ENCODE measurements around the gene POLR3G. TPM values are rescaled to one million over a fixed set of nuclear protein-coding genes. Genes with fewer than 3 reads are reported as not detected.
A peak's percentile ranks its signal among the peaks of the same experiment; 100 is the strongest.

Gene POLR3G
- total RNA-seq, 1 experiment from 2014 or later: 49.6 TPM

- H3K9me3 ChIP-seq: no peaks in the 10 kb centered on the region
- DNase-seq: peak; percentile 5
Measured at GRCh38 chr5:90483206-90483605, 8.5 kb downstream of the POLR3G start.

GRCh38 chr5:90484540-90484939, 9.9 kb downstream of the POLR3G start:
- no peak for DNase-seq
- Histone ChIP-seq H3K36me3 (peaks cover 17% of the 10 kb centered on the region), H3K9me3 (no peaks in the 10 kb centered on the region), H3K4me3 (no peak overlapping the region), H3K27me3 (no peaks in the 10 kb centered on the region)

More at GRCh38 chr5:90483206-90483605, 8.5 kb downstream of the POLR3G start:
- H3K4me3 ChIP-seq: no peak overlapping the region
- H3K27me3 ChIP-seq: no peaks in the 10 kb centered on the region
- peaks cover 18% of the 10 kb centered on the region for H3K36me3 ChIP-seq

GRCh38 chr5:90488791-90489190, 14.1 kb downstream of the POLR3G start:
- DNase-seq: no peak

GRCh38 chr5:90494043-90494442, 19.4 kb downstream of the POLR3G start:
- no peak for DNase-seq
- Histone ChIP-seq H3K9me3 (0 out of 2 replicates have a peak, but pooled peaks cover 2% of the 10 kb centered on the region), H3K27me3 (no peaks in the 10 kb centered on the region), H3K36me3 (peaks cover 32% of the 10 kb centered on the region), H3K4me3 (no peak overlapping the region)

More at GRCh38 chr5:90488791-90489190, 14.1 kb downstream of the POLR3G start:
- Histone ChIP-seq H3K27me3 (no peaks in the 10 kb centered on the region), H3K36me3 (peaks cover 23% of the 10 kb centered on the region), H3K9me3 (no peaks in the 10 kb centered on the region), H3K4me3 (no peak overlapping the region)

GRCh38 chr5:90495146-90495545, 20.5 kb downstream of the POLR3G start:
- no peak for DNase-seq
- no peaks in the 10 kb centered on the region for H3K27me3 ChIP-seq
- H3K4me3 ChIP-seq: no peak overlapping the region
- 0 out of 2 replicates have a peak, but pooled peaks cover 2% of the 10 kb centered on the region for H3K9me3 ChIP-seq
- H3K36me3 ChIP-seq: peaks cover 25% of the 10 kb centered on the region

GRCh38 chr5:90503596-90503995, 28.9 kb downstream of the POLR3G start:
- Histone ChIP-seq H3K27me3 (no peaks in the 10 kb centered on the region), H3K36me3 (no peaks in the 10 kb centered on the region; the same call in none of the 2 replicates), H3K4me3 (no peak overlapping the region), H3K9me3 (no peaks in the 10 kb centered on the region)
- no peak for DNase-seq

- Histone ChIP-seq H3K9me3 (no peaks in the 10 kb centered on the region), H3K36me3 (peaks cover 2% of the 10 kb centered on the region)
Measured at GRCh38 chr5:90504743-90505142, 30.1 kb downstream of the POLR3G start.

GRCh38 chr5:90506221-90506620, 31.6 kb downstream of the POLR3G start:
- no peaks in the 10 kb centered on the region for H3K9me3 ChIP-seq
- no peak overlapping the region for H3K4me3 ChIP-seq
- no peak for DNase-seq
- H3K36me3 ChIP-seq: peaks cover 2% of the 10 kb centered on the region
- no peaks in the 10 kb centered on the region for H3K27me3 ChIP-seq

More at GRCh38 chr5:90504743-90505142, 30.1 kb downstream of the POLR3G start:
- DNase-seq: no peak
- Histone ChIP-seq H3K4me3 (no peak overlapping the region), H3K27me3 (no peaks in the 10 kb centered on the region)

- no peaks in the 10 kb centered on the region for H3K9me3 ChIP-seq
- H3K27me3 ChIP-seq: no peaks in the 10 kb centered on the region
- no peak overlapping the region for H3K4me3 ChIP-seq
- DNase-seq: no peak
- peaks cover 2% of the 10 kb centered on the region for H3K36me3 ChIP-seq
Measured at GRCh38 chr5:90510438-90510837, 35.8 kb downstream of the POLR3G start.

GRCh38 chr5:90514520-90514919, 39.9 kb downstream of the POLR3G start:
- H3K36me3 ChIP-seq: peaks cover 25% of the 10 kb centered on the region
- H3K9me3 ChIP-seq: no peaks in the 10 kb centered on the region
- no peaks in the 10 kb centered on the region for H3K27me3 ChIP-seq
- H3K4me3 ChIP-seq: no peak overlapping the region
- no peak for DNase-seq

GRCh38 chr5:90518661-90519060, 44.0 kb downstream of the POLR3G start:
- Histone ChIP-seq H3K27me3 (no peaks in the 10 kb centered on the region), H3K9me3 (no peaks in the 10 kb centered on the region), H3K4me3 (no peak overlapping the region), H3K36me3 (peaks cover 49% of the 10 kb centered on the region)
- DNase-seq: no peak

- Histone ChIP-seq H3K27me3 (no peaks in the 10 kb centered on the region), H3K36me3 (peaks cover 52% of the 10 kb centered on the region), H3K9me3 (no peaks in the 10 kb centered on the region), H3K4me3 (no peak overlapping the region)
- DNase-seq: no peak
Measured at GRCh38 chr5:90519081-90519480, 44.4 kb downstream of the POLR3G start.

GRCh38 chr5:90528601-90529193, 54.0 kb downstream of the POLR3G start:
- peaks cover 20% of the 10 kb centered on the region for H3K27me3 ChIP-seq
- H3K4me3 ChIP-seq: peak overlapping the region; percentile 85
- H3K36me3 ChIP-seq: peaks cover 17% of the 10 kb centered on the region
- no peak for DNase-seq
- no peaks in the 10 kb centered on the region for H3K9me3 ChIP-seq

- Histone ChIP-seq H3K4me3 (peak within 1 kb of the TSS; percentile 85), H3K9me3 (no peaks in the 10 kb centered on the region), H3K27me3 (peaks cover 26% of the 10 kb centered on the region), H3K36me3 (peaks cover 11% of the 10 kb centered on the region)
- DNase-seq: peak; percentile 99
Measured at GRCh38 chr5:90529194-90529938, 54.7 kb downstream of the POLR3G start, which contains the start of gene LYSMD3. Gene LYSMD3 (minus strand): TSS chr5:90529584. CDS start chr5:90525289, 4,295 bp downstream.

- H3K36me3 ChIP-seq: peaks cover 4% of the 10 kb centered on the region
- H3K4me3 ChIP-seq: peak overlapping the region; percentile 85
- DNase-seq: peak; percentile 83
- no peaks in the 10 kb centered on the region for H3K9me3 ChIP-seq
- peaks cover 32% of the 10 kb centered on the region for H3K27me3 ChIP-seq
Measured at GRCh38 chr5:90529939-90530677, 55.4 kb downstream of the POLR3G start.

GRCh38 chr5:90530736-90531487, 56.2 kb downstream of the POLR3G start:
- Histone ChIP-seq H3K4me3 (no peak overlapping the region), H3K36me3 (peaks cover 2% of the 10 kb centered on the region; the same call in 1 of the 2 replicates), H3K27me3 (peaks cover 32% of the 10 kb centered on the region), H3K9me3 (no peaks in the 10 kb centered on the region)
- DNase-seq: no peak
